CD4-positive, alpha-beta T cell treated with Interleukin-6 at 100 ng/mL for 8 hours (primary cell): ENCODE results near the gene HSF2BP.
"Not testable (repeated sequence)": the region's sequence is repeated elsewhere in the genome, so short reads cannot be mapped to it uniquely, and the experiment has no call there.

Experiments used
- DNase-seq: peaks from one replicate; pipeline ENCODE4 v3.0.0-alpha.2; 2020; ENCODE audit warnings: mixed read lengths, low spot score

The HSF2BP gene

GRCh38 chr21:43651926-43652325, 7.4 kb downstream of the HSF2BP start:
- not testable (repeated sequence) for DNase-seq

DNA sequence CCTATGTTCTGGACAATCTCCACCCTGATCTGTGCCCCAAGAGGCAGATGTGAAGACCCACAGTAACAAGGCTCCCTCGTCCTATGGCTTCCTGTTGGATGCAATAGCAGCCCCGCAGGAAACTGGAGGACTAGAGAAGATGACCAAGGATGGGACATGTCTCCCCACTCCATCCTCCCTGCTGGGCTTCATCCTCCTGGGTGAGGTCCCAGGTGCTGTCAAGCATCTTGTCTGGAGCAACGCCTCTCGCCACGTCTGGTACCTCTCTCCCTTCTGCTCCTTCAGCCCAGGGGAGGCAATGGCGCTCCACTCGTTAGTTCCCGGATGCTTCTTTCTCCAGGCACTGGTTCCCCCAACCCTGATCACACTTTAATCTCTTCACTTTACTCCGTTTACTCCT, 11.1 kb downstream of the HSF2BP start:
- DNase-seq, result no peak

- peak; percentile 85 for DNase-seq
Measured at GRCh38 chr21:43646550-43647260, 12.6 kb downstream of the HSF2BP start.

- no peak for DNase-seq
Measured at GRCh38 chr21:43645976-43646375, 13.3 kb downstream of the HSF2BP start.

GRCh38 chr21:43645136-43645891, 14.0 kb downstream of the HSF2BP start:
- DNase-seq, result peak; percentile 12

- DNase-seq, result no peak
Measured at GRCh38 chr21:43644609-43645008, 14.7 kb downstream of the HSF2BP start.

- DNase-seq, result no peak
Measured at GRCh38 chr21:43644071-43644470, 15.2 kb downstream of the HSF2BP start.

- DNase-seq, result no peak
Measured at GRCh38 chr21:43643193-43643592, 16.1 kb downstream of the HSF2BP start.

DNA sequence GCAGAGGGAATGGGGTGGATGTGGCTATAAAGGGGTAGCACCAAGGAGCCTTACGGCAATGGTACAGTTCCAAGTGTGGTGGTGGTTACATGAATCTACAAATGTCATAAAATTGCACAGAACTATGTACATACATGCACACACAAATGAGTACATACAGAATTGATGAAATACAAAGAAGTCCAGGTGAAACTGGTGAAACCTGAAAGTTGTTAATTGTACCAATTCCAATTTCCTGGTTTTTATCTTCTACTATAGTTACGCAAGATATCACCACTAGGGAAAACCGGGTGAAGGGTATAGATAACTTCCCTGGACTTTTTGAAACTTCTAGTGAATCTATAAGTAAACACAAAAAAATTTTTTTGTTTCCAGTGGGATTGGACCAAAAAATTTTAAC, 18.9 kb downstream of the HSF2BP start:
- no peak for DNase-seq

DNA sequence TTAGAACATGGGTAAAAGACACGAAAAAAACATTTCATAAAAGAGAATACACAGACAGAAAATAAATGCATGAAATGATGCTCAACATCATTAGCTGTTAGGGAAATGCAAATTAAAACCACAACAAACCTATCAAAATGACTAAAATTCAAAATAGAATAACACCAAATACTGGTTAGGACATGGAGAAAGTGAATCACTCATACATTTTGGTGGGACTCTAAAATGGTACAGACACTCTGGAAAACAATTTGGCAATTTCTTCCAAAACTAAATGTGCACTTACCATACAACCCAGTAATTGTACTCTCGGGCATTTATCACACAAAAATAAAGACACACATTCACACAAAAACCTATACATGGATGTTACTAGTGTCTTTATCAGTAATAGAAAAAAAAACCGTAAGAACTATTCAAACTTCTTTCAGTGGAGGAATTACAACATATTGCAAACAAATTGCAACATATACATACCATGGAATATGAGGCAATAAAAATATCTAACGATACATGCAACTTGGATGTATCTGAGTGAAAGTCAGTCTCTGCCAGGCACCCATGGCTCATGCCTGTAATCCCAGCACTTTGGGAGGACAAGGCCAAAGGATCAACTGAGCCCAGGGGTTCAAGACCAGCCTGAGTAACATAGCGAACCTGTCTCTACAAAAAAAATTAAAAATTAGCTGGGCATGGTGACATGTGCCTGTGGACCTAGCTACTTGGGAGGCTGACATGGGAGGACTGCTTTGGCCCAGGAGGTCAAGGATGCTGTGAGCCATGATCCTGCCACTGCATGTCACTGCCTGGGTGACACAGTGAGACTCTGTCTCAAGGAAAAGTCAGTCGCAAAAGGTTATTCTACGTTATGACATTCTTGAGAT, 19.6 kb downstream of the HSF2BP start:
- DNase-seq, result no peak

DNA sequence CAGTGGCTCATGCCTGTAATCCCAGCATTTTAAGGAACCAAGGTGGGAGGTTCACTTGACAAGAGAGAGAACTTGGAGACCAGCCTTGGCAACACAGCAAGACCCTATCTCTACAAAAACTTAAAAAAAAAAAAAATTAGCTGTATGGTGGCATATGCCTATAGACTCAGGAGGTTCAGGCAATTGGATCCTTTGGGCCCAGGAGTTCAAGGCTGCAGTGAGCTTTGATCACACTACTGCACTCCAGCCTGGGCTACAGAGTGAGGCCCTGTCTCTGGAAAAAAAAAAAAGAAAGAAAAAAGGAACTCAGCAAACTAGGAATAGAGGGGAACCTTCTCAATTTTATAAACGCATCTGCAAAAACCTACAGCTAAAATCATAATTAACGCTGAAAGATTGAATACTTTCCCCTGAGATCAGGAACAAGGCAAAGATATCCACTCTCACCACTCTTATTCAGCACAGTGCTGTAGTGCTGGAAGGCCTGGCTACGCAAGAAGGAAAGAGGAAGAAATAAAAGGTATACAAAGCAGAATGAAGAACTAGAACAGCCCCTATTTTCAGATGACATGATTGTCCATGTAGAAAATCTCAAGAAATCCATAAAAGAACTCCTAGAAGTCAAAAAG, 21.6 kb downstream of the HSF2BP start:
- no peak for DNase-seq

GRCh38 chr21:43635436-43635835, 23.9 kb downstream of the HSF2BP start:
- no peak for DNase-seq

GRCh38 chr21:43634618-43635017, 24.7 kb downstream of the HSF2BP start:
- no peak for DNase-seq

DNA sequence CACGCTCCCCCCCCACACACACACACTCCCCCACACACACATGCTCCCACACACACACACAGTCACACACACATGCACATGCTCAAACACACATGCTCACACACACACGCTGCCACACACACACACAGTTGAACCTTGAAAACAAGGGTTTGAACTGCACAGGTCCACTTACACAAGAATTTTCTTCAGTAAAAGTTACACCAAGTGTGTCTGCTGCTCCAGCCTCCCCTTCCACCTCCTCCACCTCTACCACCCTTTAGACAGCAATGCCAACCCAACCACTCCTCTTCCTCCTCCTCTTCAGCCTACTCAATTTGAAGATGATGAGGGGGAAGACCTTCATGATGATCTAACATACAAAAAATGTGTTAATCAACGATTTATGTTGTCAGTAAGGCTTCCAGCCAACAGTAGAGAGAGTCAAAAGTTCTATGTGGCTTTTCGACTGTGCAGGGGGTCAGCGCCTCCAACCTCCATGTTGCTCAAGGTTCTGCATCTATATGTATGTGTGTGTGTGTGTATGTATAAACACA, 26.8 kb downstream of the HSF2BP start:
- no peak for DNase-seq

- no peak for DNase-seq
Measured at GRCh38 chr21:43631411-43632107, 27.7 kb downstream of the HSF2BP start.

GRCh38 chr21:43627527-43627926, 31.8 kb downstream of the HSF2BP start:
- DNase-seq, result no peak

DNA sequence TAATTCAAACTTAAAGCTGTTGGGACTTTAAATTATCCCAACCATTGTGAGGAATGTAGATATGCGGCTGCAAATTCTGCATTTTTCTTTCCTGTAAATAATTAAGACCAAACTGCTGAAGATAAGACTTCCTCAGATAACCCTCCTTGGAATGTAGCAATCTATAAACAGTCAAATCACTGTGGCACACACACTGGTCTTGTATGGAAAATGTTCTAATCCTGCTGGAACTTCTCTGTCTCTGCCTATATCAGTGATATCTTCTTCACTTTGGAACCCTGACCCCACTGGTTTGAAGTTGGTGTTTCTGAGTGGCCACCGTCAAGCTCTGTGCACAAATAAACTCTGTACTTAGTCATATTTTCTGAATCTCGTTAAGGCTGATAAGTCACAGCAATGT, 32.9 kb downstream of the HSF2BP start:
- no peak for DNase-seq

GRCh38 chr21:43624339-43624738, 34.9 kb downstream of the HSF2BP start:
- no peak for DNase-seq

GRCh38 chr21:43623588-43623987, 35.7 kb downstream of the HSF2BP start:
- no peak for DNase-seq

GRCh38 chr21:43622796-43623195, 36.5 kb downstream of the HSF2BP start:
- DNase-seq, result no peak

DNA sequence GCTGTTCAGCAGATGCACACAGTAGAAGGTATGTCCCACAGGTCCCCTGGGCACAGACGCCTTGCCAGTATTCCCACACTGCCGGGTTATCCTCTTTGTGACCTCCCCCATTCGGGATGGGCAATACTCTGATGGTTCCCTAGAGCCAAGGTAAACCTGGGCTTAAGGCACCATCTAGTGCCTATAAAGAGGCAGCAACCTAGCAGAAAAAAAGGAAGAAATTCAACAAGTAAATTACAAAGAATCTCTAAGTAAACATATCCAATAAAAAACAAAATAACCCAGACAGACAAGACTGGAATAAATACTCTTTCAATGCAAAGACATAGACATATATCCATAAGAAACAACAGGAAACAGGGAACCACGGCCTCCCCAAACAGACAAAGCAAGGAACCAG, 39.4 kb downstream of the HSF2BP start:
- no peak for DNase-seq
